HepG2 (cell line): ENCODE results near the gene IGLON5. TPM values are rescaled to one million over a fixed set of nuclear protein-coding genes. Genes with fewer than 3 reads are reported as not detected.
A peak's percentile ranks its signal among the peaks of the same experiment; 100 is the strongest.

Experiments used
- BHLHE40 ChIP-seq: IDR thresholded peaks from 2 replicates; pipeline ENCODE4 v1.6.1; 2011; ENCODE audit warnings: low read length, improper control_type of control experiment
- ELF4 ChIP-seq: sonication (generic); formaldehyde crosslinking; IDR thresholded peaks from 2 replicates; pipeline ENCODE4 v1.5.0; 2020; ENCODE audit warnings: missing genetic modification reagents, mild to moderate bottlenecking, moderate library complexity, borderline replicate concordance
- GTF2F1 ChIP-seq: fragments of 150-350 bp; IDR thresholded peaks from 2 replicates; pipeline ENCODE4 v1.6.1; 2014; ENCODE audit warnings: low read length
- MED13 ChIP-seq: sonication (generic); formaldehyde crosslinking; IDR thresholded peaks from 2 replicates; pipeline ENCODE4 v1.5.0; 2020; ENCODE audit warnings: missing genetic modification reagents
- MZF1 ChIP-seq: sonication (generic); formaldehyde crosslinking; IDR thresholded peaks from 2 replicates; pipeline ENCODE4 v1.8.1; 2023; ENCODE audit warnings: mild to moderate bottlenecking, missing genetic modification reagents, borderline replicate concordance
- NR2F2 ChIP-seq: IDR thresholded peaks from 2 replicates; pipeline ENCODE4 v1.6.1; 2012; ENCODE audit warnings: low read depth, inconsistent platforms, borderline replicate concordance
- PAF1 ChIP-seq: IDR thresholded peaks from 2 replicates; pipeline ENCODE4 v1.6.1; 2016; ENCODE audit warnings: missing genetic modification reagents, missing compliant biosample characterization
- PCBP2 ChIP-seq: fragments of 200-400 bp; formaldehyde crosslinking; optimal IDR thresholded peaks from 2 replicates; pipeline ENCODE3; 2018; ENCODE audit warnings: low read length, low read depth; ENCODE audit not compliant: poor library complexity, severe bottlenecking
- POLR2A ChIP-seq, 2 experiments: IDR thresholded peaks; 2 replicates each; pipeline ENCODE4 v1.6.1; 2011; ENCODE audit warnings: low read depth in 2 of 2, low read length in 2 of 2, mild to moderate bottlenecking in 1 of 2, moderate library complexity in 1 of 2; ENCODE audit not compliant: insufficient read depth in 1 of 2
- POLR2AphosphoS2 ChIP-seq: IDR thresholded peaks from 2 replicates; pipeline ENCODE4 v1.6.1; 2011; ENCODE audit warnings: low read depth, low read length, improper control_type of control experiment
- RARG ChIP-seq: sonication (generic); formaldehyde crosslinking; IDR thresholded peaks from 2 replicates; pipeline ENCODE4 v1.4.0; 2020; ENCODE audit warnings: low read depth, mild to moderate bottlenecking, missing genetic modification reagents
- RORA ChIP-seq: sonication (generic); formaldehyde crosslinking; IDR thresholded peaks from 2 replicates; pipeline ENCODE4 v1.5.0; 2020; ENCODE audit warnings: mild to moderate bottlenecking, missing genetic modification reagents, moderate library complexity
- STAG1 ChIP-seq: sonication (generic); formaldehyde crosslinking; IDR thresholded peaks from 2 replicates; pipeline ENCODE4 v1.4.0; 2020; ENCODE audit warnings: missing genetic modification reagents
- TFE3 ChIP-seq: IDR thresholded peaks from 2 replicates; pipeline ENCODE4 v1.6.1; 2016
- WIZ ChIP-seq: sonication (generic); formaldehyde crosslinking; IDR thresholded peaks from 2 replicates; pipeline ENCODE4 v1.5.1; 2020; ENCODE audit warnings: mild to moderate bottlenecking, missing genetic modification reagents
- ZFAT ChIP-seq: sonication (generic); formaldehyde crosslinking; conservative IDR thresholded peaks from 2 replicates; pipeline ENCODE4 v1.8.1; 2023; ENCODE audit warnings: missing genetic modification reagents, inconsistent platforms
- ZNF407 ChIP-seq: sonication (generic); formaldehyde crosslinking; IDR thresholded peaks from one replicate; pipeline ENCODE4 v1.5.1; 2020; ENCODE audit warnings: mild to moderate bottlenecking, missing genetic modification reagents; ENCODE audit errors: not compliant biosample characterization
- ZNF749 ChIP-seq: sonication (generic); formaldehyde crosslinking; IDR thresholded peaks from 2 replicates; pipeline ENCODE4 v1.8.0; 2022; ENCODE audit warnings: mild to moderate bottlenecking, missing genetic modification reagents, moderate library complexity, borderline replicate concordance
- polyA plus RNA-seq, 8 experiments: library from polyadenylated mRNA; depleted of rRNA in 3 of 8; stranded (reverse) in 7 of 8; unstranded in 1 of 8; fragments of >200 nt; fragmentation: Illumina TruSeq in 4 of 8; extraction: Trizol in 4 of 8; gene quantifications; 2 replicates each; pipeline versions ENCODE4 v1.2.1 to v1.2.3, GENCODE V29; 2011 to 2016; ENCODE audit warnings: low read depth in 4 of 8, missing spikeins in 1 of 8, mixed read lengths in 1 of 8; ENCODE audit not compliant: insufficient read depth in 1 of 8
- total RNA-seq, 5 experiments: library from RNA; depleted of rRNA; stranded (reverse); fragments of >200 nt; fragmentation: Illumina TruSeq; extraction: Trizol; gene quantifications; 2 replicates each; pipeline ENCODE4 v1.2.3, GENCODE V29; 2016; ENCODE audit warnings: low read depth in 1 of 5
- TF ChIP-seq, protein P1 (sequence below): sonication (generic); formaldehyde crosslinking; conservative IDR thresholded peaks from 2 replicates; pipeline ENCODE4 v1.8.0; 2022; ENCODE audit warnings: missing genetic modification reagents

Gene IGLON5
- total and polyA plus RNA-seq, 2 of the 13 experiments (the other 11 are each of a cell fraction or from before 2014, with no cell fraction given): 0.04 to 5.7 TPM

GRCh38 chr19:51366389-51367254 is 55.2 kb downstream of the IGLON5 start (continued):
- TF ChIP-seq ZNF407 (CRISPR knock-in tag) (no peak), ELF4 (no peak), GTF2F1 (no peak), POLR2AphosphoS2 (0 out of 2 replicates have a peak, but pooled peaks have one; percentile 20), RARG (CRISPR knock-in tag) (no peak), NR2F2 (no peak; the same call in 1 of the 2 replicates), PAF1 (CRISPR knock-in tag) (no peak), RORA (CRISPR knock-in tag) (no peak), MZF1 (CRISPR knock-in tag) (no peak), POLR2A (IDR thresholded peaks at IDR 0.05; ENCODE audit: insufficient read depth in 1 of 2, low read depth in 2 of 2, low read length in 2 of 2) (peak; percentile 92 to 99), WIZ (CRISPR knock-in tag) (no peak), TFE3 (no peak), ZFAT (CRISPR knock-in tag) (no peak), PCBP2 (peak; percentile 79), MED13 (no peak), BHLHE40 (no peak), STAG1 (no peak), ZNF749 (CRISPR knock-in tag) (peak; percentile 73; the same call in 1 of the 2 replicates)
- TF ChIP-seq, protein P1, sequence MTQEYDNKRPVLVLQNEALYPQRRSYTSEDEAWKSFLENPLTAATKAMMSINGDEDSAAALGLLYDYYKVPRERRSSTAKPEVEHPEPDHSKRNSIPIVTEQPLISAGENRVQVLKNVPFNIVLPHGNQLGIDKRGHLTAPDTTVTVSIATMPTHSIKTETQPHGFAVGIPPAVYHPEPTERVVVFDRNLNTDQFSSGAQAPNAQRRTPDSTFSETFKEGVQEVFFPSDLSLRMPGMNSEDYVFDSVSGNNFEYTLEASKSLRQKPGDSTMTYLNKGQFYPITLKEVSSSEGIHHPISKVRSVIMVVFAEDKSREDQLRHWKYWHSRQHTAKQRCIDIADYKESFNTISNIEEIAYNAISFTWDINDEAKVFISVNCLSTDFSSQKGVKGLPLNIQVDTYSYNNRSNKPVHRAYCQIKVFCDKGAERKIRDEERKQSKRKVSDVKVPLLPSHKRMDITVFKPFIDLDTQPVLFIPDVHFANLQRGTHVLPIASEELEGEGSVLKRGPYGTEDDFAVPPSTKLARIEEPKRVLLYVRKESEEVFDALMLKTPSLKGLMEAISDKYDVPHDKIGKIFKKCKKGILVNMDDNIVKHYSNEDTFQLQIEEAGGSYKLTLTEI: no peak
